ENCODE measurements around the gene IRF2BPL.

Gene IRF2BPL

GRCh38 chr14:76997257-76997970 lies 31.1 kb downstream of the IRF2BPL start:
- no peak overlapping the region for H3K4me3 ChIP-seq (ENCODE audit: low read depth, low read length)
- no peak for TF ChIP-seq CTCF (IDR thresholded peaks at IDR 0.05; ENCODE audit: insufficient read depth, low read depth, low read length, missing control alignments)
- DNase-seq (ENCODE audit: low read depth) = no peak

- H3K4me3 ChIP-seq (ENCODE audit: low read depth, low read length) = no peak overlapping the region
- TF ChIP-seq CTCF (IDR thresholded peaks at IDR 0.05; ENCODE audit: insufficient read depth, low read depth, low read length, missing control alignments) = no peak
- no peak for DNase-seq (ENCODE audit: low read depth)
Observed at GRCh38 chr14:76996563-76997146, 31.9 kb downstream of the IRF2BPL start.

- H3K4me3 ChIP-seq (ENCODE audit: low read depth, low read length) = no peak overlapping the region
- no peak for DNase-seq (ENCODE audit: low read depth)
- no peak for TF ChIP-seq CTCF (IDR thresholded peaks at IDR 0.05; ENCODE audit: insufficient read depth, low read depth, low read length, missing control alignments)
Observed at GRCh38 chr14:76995279-76996035, 33.1 kb downstream of the IRF2BPL start.

- no peak for TF ChIP-seq CTCF (IDR thresholded peaks at IDR 0.05; ENCODE audit: insufficient read depth, low read depth, low read length, missing control alignments)
- H3K4me3 ChIP-seq (ENCODE audit: low read depth, low read length) = no peak overlapping the region
Observed at GRCh38 chr14:76993752-76994151, 34.8 kb downstream of the IRF2BPL start.

GRCh38 chr14:76990084-76990483 lies 38.4 kb downstream of the IRF2BPL start:
- TF ChIP-seq CTCF (IDR thresholded peaks at IDR 0.05; ENCODE audit: insufficient read depth, low read depth, low read length, missing control alignments) = no peak
- H3K4me3 ChIP-seq (ENCODE audit: low read depth, low read length) = no peak overlapping the region
- no peak for DNase-seq (ENCODE audit: low read depth)

More at GRCh38 chr14:76993752-76994151, 34.8 kb downstream of the IRF2BPL start:
- DNase-seq (ENCODE audit: low read depth) = no peak

- no peak overlapping the region for H3K4me3 ChIP-seq (ENCODE audit: low read depth, low read length)
- DNase-seq (ENCODE audit: low read depth) = no peak
- TF ChIP-seq CTCF (IDR thresholded peaks at IDR 0.05; ENCODE audit: insufficient read depth, low read depth, low read length, missing control alignments) = no peak
Observed at GRCh38 chr14:76987956-76988520, 40.5 kb downstream of the IRF2BPL start.
